ENCODE data around the gene MICA. TPM values are rescaled to one million over a fixed set of nuclear protein-coding genes. Genes with fewer than 3 reads are reported as not detected.
"Not testable (repeated sequence)": the region's sequence is repeated elsewhere in the genome, so short reads cannot be mapped to it uniquely, and the experiment has no call there.

MICA gene
- polyA plus RNA-seq, 3 donors, result 12.0 to 14.8 (median 14.3) TPM

GRCh38 chr6:31435051-31435450 lies 31.7 kb downstream of the MICA start:
- not testable (repeated sequence) for H3K27ac ChIP-seq (ENCODE audit: low read depth, low read length)
- 64 to 91% (median 86%) methylated on average over 5 of the region's 5 CpGs for WGBS, 3 donors

GRCh38 chr6:31438222-31438621 lies 34.8 kb downstream of the MICA start:
- WGBS, 3 donors, result 77 to 92% (median 88%) methylated on average over 2 of the region's 2 CpGs
- no peak overlapping the region for H3K27ac ChIP-seq (ENCODE audit: low read depth, low read length)

GRCh38 chr6:31438677-31439076 lies 35.3 kb downstream of the MICA start:
- 60 to 92% (median 89%) methylated on average over 2 of the region's 2 CpGs for WGBS, 3 donors
- H3K27ac ChIP-seq (ENCODE audit: low read depth, low read length), result no peak overlapping the region

- 16 to 19% (median 16%) methylated on average over 28 of the region's 28 CpGs for WGBS, 3 donors
- no peak overlapping the region for H3K27ac ChIP-seq (ENCODE audit: low read depth, low read length)
These were observed 38.2 kb downstream of the MICA start for GRCh38 chr6:31441365-31442267.

- H3K27ac ChIP-seq (ENCODE audit: low read depth, low read length), result no peak overlapping the region
- 70 to 80% (median 77%) methylated on average over 4 of the region's 4 CpGs for WGBS, 3 donors
These were observed 43.1 kb downstream of the MICA start for GRCh38 chr6:31446481-31446880.

GRCh38 chr6:31446999-31447789 lies 43.8 kb downstream of the MICA start:
- WGBS, 3 donors, result 69 to 90% (median 78%) methylated on average over 4 of the region's 6 CpGs

GRCh38 chr6:31450751-31451150 lies 47.4 kb downstream of the MICA start:
- 63 to 75% (median 66%) methylated on average over 4 of the region's 4 CpGs for whole genome bisulfite sequencing, 3 donors

More at GRCh38 chr6:31446999-31447789, 43.8 kb downstream of the MICA start:
- not testable (repeated sequence) for H3K27ac ChIP-seq (ENCODE audit: low read depth, low read length)

GRCh38 chr6:31452859-31453258 lies 49.5 kb downstream of the MICA start:
- no peak overlapping the region for H3K27ac ChIP-seq (ENCODE audit: low read depth, low read length)

More at GRCh38 chr6:31450751-31451150, 47.4 kb downstream of the MICA start:
- H3K27ac ChIP-seq (ENCODE audit: low read depth, low read length), result no peak overlapping the region

GRCh38 chr6:31453259-31453658 lies 49.9 kb downstream of the MICA start:
- no peak overlapping the region for H3K27ac ChIP-seq (ENCODE audit: low read depth, low read length)
- WGBS, 3 donors, result 73 to 84% (median 84%) methylated on average over 2 of the region's 2 CpGs

GRCh38 chr6:31459864-31460263 lies 56.5 kb downstream of the MICA start:
- not testable (repeated sequence) for H3K27ac ChIP-seq (ENCODE audit: low read depth, low read length)
- 73 to 97% (median 83%) methylated on average over 4 to 5 of the region's 5 CpGs for WGBS, 3 donors

- H3K27ac ChIP-seq (ENCODE audit: low read depth, low read length), result no peak overlapping the region
- 96 to 98% (median 97%) methylated on average over 5 of the region's 5 CpGs for WGBS, 3 donors
These were observed 57.1 kb downstream of the MICA start for GRCh38 chr6:31460361-31461025.

- H3K27ac ChIP-seq (ENCODE audit: low read depth, low read length), result no peak overlapping the region
- WGBS, 3 donors, result 54 to 58% (median 56%) methylated on average over 11 of the region's 11 CpGs
These were observed 58.9 kb downstream of the MICA start for GRCh38 chr6:31462026-31462963.

GRCh38 chr6:31462964-31463870 lies 59.8 kb downstream of the MICA start:
- WGBS, 3 donors, result 12 to 22% (median 13%) methylated on average over 29 of the region's 29 CpGs
- H3K27ac ChIP-seq (ENCODE audit: low read depth, low read length), result no peak overlapping the region

- 79 to 90% (median 90%) methylated on average over 7 of the region's 7 CpGs for WGBS, 3 donors
These were observed 61.1 kb downstream of the MICA start for GRCh38 chr6:31464252-31465184.

More at GRCh38 chr6:31464252-31465184, 61.1 kb downstream of the MICA start:
- H3K27ac ChIP-seq (ENCODE audit: low read depth, low read length), result no peak overlapping the region

Measured in adipose tissue (tissue), 3 donors.